Liver (tissue), 3 donors: Measurements from ENCODE around the gene RAB17.

Experiments used
- CTCF ChIP-seq: fragments of 150-350 bp; IDR thresholded peaks from 2 replicates; pipeline ENCODE4 v1.5.1; 2017; ENCODE audit warnings: improper control_type of control experiment, low read depth, low read length; ENCODE audit not compliant: missing input control
- EGR1 ChIP-seq, 2 donors: IDR thresholded peaks; 2 replicates each; pipeline ENCODE4 v1.6.1; 2016 to 2018; ENCODE audit warnings: antibody characterized with exemption in 2 of 2, low read depth in 2 of 2
- MAX ChIP-seq: IDR thresholded peaks from 2 replicates; pipeline ENCODE4 v1.6.1; 2016; ENCODE audit warnings: antibody characterized with exemption
- RXRA ChIP-seq, 2 donors: IDR thresholded peaks; 2 replicates each; pipeline ENCODE4 v1.6.1; 2017 to 2018; ENCODE audit warnings: antibody characterized with exemption in 2 of 2, mild to moderate bottlenecking in 1 of 2
- donor health status: healthy.
- donor health status: healthy.

GRCh38 chr2:237585590-237586221, 4.8 kb downstream of the RAB17 start:
- TF ChIP-seq CTCF = no peak
- peak; percentile 67 for TF ChIP-seq RXRA (IDR thresholded peaks at IDR 0.05)
- TF ChIP-seq MAX = peak; percentile 15
- TF ChIP-seq EGR1 (IDR thresholded peaks at IDR 0.05; ENCODE audit: low read depth in 2 of 2) = no peak
